Mammary epithelial cell (primary cell): Measurements from ENCODE around the gene ABCC4.

Experiments used
- EZH2 ChIP-seq: IDR thresholded peaks from 2 replicates; pipeline ENCODE4 v1.6.1; 2012; ENCODE audit warnings: low read length, inconsistent platforms, borderline replicate concordance
- TF ChIP-seq, protein P1 (sequence below), 2 donors: IDR thresholded peaks in 1 of 2; conservative IDR thresholded peaks in 1 of 2; 2 replicates each; pipeline ENCODE4 v1.5.1; 2011 to 2012; ENCODE audit warnings: inconsistent platforms in 2 of 2, low read length in 2 of 2, mild to moderate bottlenecking in 2 of 2, control low read depth in 1 of 2, low read depth in 1 of 2; ENCODE audit not compliant: insufficient read depth in 1 of 2; ENCODE audit errors: extremely low read depth in 1 of 2

DNA sequence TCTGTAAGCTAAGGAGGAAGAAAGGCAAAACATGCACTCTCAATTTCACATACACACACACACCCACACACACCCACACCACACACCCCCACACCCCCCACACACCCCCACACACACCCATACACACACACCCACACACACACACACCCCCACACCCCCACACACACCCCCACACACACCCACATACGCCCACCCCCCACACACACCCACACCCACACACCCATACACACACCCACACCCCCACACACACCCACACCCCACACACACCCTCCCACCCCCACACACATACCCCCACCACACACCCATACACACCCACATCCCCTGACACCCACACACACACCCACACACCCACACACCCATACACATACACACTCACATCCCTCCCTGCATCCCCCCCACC lies 276.1 kb downstream of the ABCC4 start:
- TF ChIP-seq, protein P1, sequence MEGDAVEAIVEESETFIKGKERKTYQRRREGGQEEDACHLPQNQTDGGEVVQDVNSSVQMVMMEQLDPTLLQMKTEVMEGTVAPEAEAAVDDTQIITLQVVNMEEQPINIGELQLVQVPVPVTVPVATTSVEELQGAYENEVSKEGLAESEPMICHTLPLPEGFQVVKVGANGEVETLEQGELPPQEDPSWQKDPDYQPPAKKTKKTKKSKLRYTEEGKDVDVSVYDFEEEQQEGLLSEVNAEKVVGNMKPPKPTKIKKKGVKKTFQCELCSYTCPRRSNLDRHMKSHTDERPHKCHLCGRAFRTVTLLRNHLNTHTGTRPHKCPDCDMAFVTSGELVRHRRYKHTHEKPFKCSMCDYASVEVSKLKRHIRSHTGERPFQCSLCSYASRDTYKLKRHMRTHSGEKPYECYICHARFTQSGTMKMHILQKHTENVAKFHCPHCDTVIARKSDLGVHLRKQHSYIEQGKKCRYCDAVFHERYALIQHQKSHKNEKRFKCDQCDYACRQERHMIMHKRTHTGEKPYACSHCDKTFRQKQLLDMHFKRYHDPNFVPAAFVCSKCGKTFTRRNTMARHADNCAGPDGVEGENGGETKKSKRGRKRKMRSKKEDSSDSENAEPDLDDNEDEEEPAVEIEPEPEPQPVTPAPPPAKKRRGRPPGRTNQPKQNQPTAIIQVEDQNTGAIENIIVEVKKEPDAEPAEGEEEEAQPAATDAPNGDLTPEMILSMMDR (conservative IDR thresholded peaks at IDR 0.05 in 1 of 2, IDR thresholded peaks at IDR 0.05 in 1 of 2; ENCODE audit: extremely low read depth in 1 of 2, insufficient read depth in 1 of 2, low read depth in 1 of 2, low read length in 2 of 2) = no peak
- no peak for TF ChIP-seq EZH2
